GM21717 (cell line): Measurements from ENCODE around the gene ADGRL3.

ENCODE experiments used
- ATAC-seq: cut with Tn5 transposase; IDR thresholded peaks from one replicate; pipeline ENCODE4 v1.9.1; 2021; ENCODE audit warnings: mild to moderate bottlenecking, moderate library complexity; ENCODE audit not compliant: unreplicated experiment

Gene ADGRL3

GRCh38 chr4:61531188-61531587, 331.1 kb downstream of the ADGRL3 start:
- ATAC-seq = no peak

GRCh38 chr4:61532336-61533000, 332.3 kb downstream of the ADGRL3 start:
- ATAC-seq = no peak

GRCh38 chr4:61533140-61533539, 333.0 kb downstream of the ADGRL3 start:
- no peak for ATAC-seq

GRCh38 chr4:61540944-61541343, 340.8 kb downstream of the ADGRL3 start:
- ATAC-seq = no peak

- ATAC-seq = no peak
These were observed 341.3 kb downstream of the ADGRL3 start for GRCh38 chr4:61541459-61541858.

GRCh38 chr4:61543976-61544375, 343.9 kb downstream of the ADGRL3 start:
- no peak for ATAC-seq

GRCh38 chr4:61545902-61546480, 345.9 kb downstream of the ADGRL3 start:
- ATAC-seq = no peak

- ATAC-seq = no peak
These were observed 349.2 kb downstream of the ADGRL3 start for GRCh38 chr4:61549336-61549735.

GRCh38 chr4:61553557-61554125, 353.5 kb downstream of the ADGRL3 start:
- no peak for ATAC-seq

- ATAC-seq = no peak
These were observed 355.7 kb downstream of the ADGRL3 start for GRCh38 chr4:61555789-61556188.

GRCh38 chr4:61556277-61556676, 356.2 kb downstream of the ADGRL3 start:
- no peak for ATAC-seq

GRCh38 chr4:61559396-61559795, 359.3 kb downstream of the ADGRL3 start:
- ATAC-seq = no peak

- no peak for ATAC-seq
These were observed 360.9 kb downstream of the ADGRL3 start for GRCh38 chr4:61561028-61561427.

GRCh38 chr4:61571761-61572559, 371.8 kb downstream of the ADGRL3 start:
- ATAC-seq = no peak

- no peak for ATAC-seq
These were observed 375.7 kb downstream of the ADGRL3 start for GRCh38 chr4:61575796-61576195.

- no peak for ATAC-seq
These were observed 379.7 kb downstream of the ADGRL3 start for GRCh38 chr4:61579786-61580185.

GRCh38 chr4:61580721-61581377, 380.7 kb downstream of the ADGRL3 start:
- ATAC-seq = no peak

GRCh38 chr4:61583696-61584095, 383.6 kb downstream of the ADGRL3 start:
- no peak for ATAC-seq

- ATAC-seq = no peak
These were observed 388.7 kb downstream of the ADGRL3 start for GRCh38 chr4:61588621-61589402.

GRCh38 chr4:61590881-61591280, 390.8 kb downstream of the ADGRL3 start:
- no peak for ATAC-seq
